Activated CD8-positive, alpha-beta memory T cell treated with anti-CD3 and anti-CD28 coated beads for 4 hours (primary cell): ENCODE measurements around the gene UBE2V1.

Source experiments
- DNase-seq, 2 donors: peaks; one replicate each; pipeline ENCODE4 v3.0.0-alpha.2; 2020; ENCODE audit warnings: low read depth in 2 of 2

Gene UBE2V1

DNA sequence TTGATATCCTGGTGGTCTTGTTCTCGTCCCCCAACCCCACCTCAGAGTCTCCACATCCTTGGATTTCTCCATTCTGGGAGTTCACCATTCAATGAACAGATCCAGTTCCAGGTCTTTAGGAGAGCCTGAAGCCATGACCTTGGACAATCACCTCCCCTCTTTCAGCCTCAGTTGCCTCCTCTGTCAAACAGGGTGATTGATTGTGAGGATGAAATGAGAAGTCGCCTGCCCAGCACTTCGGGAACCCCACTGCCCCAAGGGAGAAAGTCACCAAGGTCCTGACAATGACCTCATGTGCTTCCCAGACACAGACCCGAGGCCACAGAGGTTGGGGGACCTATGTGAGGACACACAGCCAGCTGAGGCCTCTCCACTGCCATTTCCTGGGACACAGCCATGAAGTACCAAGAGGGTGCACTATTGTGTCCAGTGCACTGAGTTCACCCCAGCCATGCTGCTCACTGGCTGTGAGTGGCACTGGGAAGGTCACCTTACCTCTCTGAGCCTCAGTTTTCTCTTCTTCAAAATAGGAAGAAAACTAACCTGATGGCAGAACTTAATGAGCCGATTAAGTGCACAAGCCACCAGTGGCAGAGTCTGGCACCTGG is 68.5 kb downstream of the UBE2V1 start:
- no peak for DNase-seq

DNA sequence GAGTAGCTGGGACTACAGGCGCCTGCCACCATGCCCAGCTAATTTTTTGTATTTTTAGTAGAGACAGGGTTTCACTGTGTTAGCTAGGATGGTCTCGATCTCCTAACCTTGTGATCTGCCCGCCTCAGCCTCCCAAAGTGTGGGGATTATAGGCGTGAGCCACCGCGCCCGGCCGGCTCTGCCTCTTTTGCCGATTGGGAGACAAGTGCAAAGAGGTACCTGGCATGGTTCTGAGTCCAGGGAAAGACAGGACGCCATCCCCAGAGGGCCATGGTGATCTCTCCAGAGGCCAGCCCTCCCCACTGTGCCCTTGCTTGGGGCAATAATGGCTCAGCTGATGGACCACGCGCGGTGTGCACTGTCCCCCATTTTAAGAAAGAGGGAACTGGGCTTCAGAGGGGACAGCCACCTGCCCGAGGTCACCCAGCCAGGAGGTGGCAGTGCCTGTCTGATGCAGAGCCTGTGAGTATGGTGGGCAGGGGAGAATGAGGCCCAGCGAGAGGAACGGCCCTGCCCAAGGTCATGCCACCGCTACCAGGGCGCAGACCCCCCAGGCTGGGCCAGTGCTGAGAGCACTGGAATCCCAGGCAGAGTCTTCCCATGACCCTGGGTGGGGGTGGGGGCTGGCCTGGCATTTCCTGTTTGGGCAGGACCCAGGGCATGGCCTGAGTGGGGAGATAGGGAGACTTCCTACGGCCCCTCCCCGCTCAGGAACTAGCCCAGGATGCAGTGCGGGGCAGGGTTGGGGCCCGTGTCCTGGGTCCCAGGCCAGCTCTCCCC is 69.2 kb downstream of the UBE2V1 start:
- DNase-seq = no peak

DNA sequence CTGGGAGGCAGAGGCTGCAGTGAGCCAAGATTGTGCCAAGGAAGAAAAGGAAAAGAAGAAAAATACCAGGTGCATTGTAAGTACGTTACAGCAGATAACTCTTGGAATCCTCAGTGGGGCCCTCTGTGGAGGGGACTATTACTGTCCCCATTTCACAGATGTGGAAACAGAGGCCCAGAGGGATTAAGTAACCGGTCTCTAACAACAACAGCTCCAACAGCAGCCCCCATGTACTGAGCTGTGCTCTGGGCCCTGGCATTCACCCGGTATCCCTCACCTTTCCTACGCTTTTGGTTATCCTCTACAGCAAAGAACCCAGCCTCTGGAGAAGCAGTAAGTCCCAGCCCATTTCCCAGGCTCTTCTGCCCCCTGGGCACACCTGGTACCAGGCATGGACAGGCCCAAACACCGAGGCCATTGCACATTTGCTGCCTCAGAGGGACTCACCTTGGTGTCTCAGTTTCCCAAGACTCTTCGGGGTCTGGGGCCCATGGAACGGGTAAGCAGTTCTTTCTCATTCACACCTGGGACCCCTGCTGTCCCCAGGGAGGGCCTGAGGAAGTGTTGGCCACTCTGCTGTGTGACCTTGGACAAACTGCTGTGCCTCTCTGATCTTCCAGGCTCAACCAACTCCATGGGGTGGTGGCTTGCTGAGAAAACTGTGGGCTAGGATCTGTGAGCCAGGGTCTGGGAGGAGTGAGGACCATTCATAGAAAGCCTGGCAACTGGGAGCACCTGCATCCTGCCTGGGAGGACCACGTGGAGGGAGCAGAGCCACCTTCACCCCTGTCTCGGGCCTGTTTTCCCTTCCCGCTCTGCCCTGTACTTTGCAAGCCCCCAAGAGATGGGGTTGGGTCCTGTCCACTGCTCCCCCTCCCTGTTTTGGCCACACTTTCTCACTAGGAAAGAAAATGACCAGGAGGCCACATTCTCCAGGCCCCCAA is 70.3 kb downstream of the UBE2V1 start:
- no peak for DNase-seq

DNA sequence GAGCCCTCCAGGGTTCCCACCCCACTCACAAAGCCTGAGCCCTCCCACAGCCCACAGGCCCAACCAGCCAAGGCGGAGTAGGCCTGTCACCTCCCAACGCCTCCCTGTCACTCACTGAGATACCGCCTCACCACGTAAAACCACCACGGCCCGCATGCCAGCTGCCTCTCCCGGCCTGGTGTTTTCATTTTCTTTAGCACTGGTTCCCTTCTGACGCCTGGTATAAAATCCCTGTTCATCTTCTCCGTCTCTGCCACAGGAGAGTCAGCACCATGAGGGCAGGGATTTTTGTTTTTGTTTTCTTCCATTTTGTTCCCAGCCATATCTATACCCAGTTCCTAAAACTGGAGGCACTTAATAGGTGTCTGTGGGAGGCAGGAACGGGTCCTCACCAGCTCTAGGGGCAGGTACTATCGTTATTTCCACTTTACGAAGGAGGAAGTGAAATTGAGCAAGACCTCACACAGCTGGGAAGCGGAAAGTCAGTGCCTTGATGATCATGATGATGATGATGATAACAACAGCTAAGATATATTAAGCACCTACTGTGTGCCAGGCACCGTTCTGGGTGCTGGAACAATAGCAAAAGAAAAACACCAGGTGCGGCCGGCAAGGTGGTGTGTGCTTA is 71.6 kb downstream of the UBE2V1 start:
- DNase-seq = no peak

DNA sequence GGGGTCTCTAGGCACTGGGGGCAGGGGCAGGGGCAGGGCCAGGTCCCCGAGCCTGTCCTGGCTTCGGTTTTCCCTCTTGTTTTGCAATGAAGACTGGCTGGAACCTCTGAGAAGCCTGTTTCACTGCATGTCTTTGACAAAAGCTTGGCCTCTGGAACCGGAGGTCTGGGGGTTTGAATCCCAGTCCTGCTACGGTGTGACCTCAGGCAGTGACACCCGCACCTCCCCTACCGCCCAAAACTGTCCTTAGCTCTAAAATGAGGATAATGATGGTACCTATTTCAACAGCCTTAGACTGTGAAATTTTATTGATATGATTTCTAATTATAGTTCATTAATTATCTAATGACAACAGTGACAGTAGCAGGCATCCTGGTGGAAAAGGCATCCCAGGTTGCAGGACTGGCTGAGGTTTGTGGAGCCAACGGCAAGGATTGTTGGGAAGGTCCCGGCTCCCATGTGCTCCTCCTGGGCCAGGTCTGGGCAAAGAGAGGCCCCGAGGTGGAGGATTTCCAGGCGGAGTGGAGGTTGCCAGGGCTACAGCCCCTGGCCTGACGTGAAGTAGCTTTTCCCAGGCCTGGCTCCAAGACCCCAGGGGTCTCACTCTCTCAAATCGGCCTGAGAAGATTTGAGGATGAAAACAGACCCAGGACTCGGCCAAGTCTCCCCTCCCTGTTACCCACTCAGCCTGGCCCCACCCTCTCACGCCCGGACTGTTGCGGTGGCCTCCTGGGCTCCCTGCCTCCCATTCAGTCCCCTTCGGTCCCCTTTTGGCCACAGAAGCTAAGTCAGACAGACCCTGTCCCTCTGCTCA is 72.3 kb downstream of the UBE2V1 start:
- no peak for DNase-seq

DNA sequence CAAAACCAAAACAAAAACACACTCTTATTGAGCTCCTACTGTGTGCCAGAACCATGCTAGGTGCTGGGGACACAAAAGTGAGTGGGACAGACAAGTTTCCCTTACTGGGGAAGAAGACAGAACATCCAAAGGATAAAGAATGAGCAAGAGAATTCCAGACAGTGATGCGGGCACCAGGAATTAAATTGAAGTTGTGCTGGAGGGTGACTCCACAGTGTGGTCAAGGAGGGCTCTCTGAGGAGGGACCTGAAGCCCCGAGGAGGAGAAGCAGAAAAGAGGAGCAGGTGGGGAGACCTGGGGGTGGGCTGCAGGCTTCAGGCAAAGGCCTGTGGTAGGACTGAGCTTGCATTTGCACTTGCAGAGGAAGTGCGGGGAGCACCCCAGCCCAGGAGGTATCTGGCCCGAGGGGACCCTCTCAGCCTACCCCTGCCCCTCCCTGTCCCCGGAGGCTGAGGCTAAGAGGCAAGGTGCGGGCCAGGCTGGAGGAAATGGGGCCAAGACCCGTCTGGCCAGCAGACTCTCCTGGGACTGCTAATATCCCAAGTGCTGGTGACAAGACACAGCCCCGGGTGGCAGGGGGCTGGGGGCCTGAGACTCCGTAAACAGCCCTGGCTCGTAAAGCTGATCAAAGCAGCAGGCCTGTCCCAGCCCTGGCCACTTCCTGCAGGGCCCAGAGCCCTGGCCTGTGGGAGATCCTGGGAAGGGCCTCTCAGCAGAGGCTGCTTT is 73.1 kb downstream of the UBE2V1 start:
- no peak for DNase-seq

DNA sequence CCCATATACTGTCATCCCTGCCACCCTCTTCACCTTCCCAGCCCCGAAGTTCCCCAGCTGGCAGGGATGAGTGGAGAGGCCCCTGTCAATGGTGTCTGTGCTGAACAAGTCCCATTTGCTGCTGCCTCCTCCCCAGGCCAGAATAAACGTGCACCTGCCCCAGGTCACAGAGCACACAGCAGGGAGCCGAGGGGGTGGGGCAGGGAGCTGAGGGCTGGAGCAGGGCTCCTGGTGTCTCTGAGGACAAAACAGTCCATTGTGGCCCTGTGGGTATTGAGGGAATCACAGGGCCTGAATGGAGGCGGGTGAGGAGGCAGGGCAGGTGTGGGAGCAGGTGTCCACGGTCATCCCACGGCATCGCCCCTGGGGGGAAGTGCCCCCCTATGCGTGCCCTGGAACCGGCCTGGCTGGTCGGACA is 74.4 kb downstream of the UBE2V1 start:
- no peak for DNase-seq

DNA sequence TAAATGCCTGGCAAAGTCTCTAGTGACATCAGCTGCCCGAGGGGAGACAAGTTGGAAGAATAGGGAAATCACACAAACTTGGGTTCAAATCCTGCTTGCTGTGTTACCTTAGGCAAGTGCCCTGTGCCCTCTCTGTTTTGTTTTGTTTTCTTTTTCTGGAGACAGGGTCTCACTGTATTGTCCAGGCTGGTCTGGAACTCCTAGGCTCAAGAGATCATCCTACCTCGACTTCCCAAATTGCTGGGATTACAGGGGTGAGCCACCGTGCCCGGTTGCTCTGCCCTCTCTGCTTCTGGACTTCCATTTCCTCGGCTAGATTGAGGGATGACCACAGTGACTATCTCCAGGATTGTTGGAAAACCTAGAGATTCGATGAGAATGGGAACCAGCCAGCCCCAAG is 74.8 kb downstream of the UBE2V1 start:
- no peak for DNase-seq

DNA sequence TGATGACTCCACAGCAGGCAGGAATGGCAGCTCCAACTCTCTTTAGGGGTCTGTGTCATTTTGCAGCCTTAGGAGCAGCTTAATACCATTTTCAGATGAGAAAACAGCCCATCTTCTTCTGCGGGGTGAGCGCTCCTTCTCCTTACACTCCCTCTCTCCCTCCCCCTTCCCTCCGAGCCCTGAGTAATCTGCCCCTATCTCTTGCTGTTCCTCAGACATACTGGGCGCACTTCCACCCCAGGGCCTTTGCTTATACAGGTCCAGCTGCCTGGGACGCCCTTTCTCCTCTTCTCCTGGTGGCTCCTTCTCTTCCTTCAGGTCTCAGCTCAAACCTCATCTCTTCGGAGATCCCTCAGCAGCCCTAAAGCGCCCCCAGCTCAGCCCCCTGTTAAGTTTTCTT is 75.4 kb downstream of the UBE2V1 start:
- DNase-seq = no peak

DNA sequence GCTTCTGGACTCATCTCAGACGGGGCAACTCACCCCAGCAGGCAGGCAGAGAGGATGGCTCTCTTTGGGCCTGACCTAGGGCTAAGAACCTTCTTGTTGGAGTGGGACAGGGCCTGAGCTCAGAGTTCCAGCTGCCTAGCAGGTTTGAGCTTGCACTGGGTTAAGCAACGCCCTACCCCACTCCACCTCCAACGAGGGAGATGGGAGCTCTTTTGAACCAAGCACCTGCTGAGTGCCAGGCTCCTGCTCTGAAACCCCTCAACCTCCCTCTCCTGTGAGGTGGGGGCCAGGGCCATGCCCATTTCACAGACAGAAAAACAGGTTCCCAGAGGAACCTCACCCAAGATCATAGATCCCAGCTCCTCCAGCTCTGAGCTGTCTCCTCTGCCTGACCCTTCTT is 75.8 kb downstream of the UBE2V1 start:
- DNase-seq = no peak

DNA sequence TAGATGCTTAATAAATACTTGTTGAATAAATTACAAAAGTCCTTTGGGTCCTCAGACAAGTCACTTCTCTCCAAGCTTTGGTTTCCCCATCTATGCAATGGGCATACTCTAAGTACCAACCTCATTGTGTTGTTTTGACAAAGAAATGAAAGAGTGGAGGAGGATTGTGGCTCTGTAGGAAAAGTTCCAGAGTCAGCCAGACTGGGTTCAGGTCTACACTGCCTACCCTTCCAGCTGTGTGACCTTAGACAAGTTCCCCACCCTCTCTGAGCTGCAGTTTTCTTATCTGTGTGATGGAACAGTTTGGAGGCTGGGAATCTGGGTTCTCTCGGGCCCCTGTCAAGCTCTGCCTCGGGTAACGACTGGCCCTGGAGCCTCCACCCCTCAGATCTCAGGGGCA is 76.2 kb downstream of the UBE2V1 start:
- DNase-seq = no peak

DNA sequence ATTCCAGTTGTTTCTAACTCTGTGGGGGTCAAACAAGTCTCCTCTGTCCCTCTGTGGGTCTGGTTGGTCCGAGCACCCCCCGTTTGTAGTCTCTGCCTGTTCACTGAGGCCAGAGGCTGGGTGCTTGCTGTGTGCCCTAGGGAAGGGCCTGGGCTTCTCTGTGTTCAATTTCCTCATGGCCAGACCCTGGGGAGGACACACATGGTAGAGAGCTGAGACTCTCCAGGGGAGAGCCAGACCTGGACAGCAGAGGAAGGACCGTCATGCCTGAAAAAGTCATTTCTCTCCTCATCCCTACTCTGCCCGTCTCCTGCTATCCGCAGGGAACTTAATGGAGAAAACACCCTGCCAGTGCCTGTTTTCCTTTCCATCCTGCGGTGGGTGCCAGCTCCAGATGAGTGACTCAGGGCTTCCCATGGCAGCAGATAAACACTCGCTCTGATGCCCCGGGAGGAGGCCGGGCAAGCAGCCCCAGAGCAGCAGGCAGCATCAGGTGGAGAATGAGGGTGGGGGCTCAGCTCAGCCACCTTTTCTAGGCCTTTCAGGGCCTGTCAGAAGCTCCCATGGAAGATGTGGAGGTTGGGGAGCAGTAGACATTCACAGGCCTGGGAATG is 78.3 kb downstream of the UBE2V1 start:
- no peak for DNase-seq

DNA sequence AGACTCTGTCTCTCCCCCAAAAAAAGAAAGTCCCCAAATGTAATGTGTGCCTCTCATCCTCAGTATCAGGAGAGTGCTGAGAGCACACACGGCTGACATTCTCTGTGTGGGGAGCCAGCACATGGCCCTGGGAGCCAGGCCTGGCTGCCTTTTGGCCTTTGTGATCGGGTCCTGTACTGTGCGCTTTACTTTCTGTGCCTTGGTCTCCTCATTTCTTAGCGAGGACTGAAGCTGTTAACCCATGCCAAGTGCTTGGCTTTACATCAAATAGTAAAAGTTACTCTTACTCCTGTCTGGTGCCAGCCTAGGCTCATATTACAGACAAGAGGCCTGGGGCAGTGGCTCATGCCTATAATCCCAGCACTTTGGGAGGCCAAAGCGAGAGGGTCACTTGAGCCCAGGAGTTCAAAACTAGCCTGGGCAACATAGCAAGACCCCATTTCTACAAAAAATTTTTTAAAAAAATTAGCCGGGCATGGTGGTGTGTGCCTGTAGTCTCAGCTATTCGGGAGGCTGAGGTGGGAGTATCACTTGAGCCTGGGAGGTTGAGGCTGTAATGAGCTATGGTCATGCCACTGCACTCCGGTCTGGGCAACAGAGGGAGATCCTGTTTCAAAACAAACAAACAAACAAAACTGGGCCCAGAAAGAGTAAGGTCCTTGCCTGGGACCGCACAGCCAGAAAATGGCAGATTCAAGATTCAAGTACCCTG is 79.8 kb downstream of the UBE2V1 start:
- no peak for DNase-seq
